ENCODE results near the gene DKC1. TPM values are rescaled to one million over a fixed set of nuclear protein-coding genes. Genes with fewer than 3 reads are reported as not detected.

Gene DKC1
- total and polyA plus RNA-seq, 2 of the 4 experiments (the other 2 are of a cell fraction): 49.9 to 63.8 TPM

- TF ChIP-seq CEBPB (IDR thresholded peaks at IDR 0.05; ENCODE audit: low read depth, low read length) (peak; percentile 69), RAD21 (IDR thresholded peaks at IDR 0.05; ENCODE audit: low read length) (no peak)
- no peak overlapping the region for H2BK15ac ChIP-seq (ENCODE audit: low read depth, low read length)
- no peak overlapping the region for H3K9ac ChIP-seq (ENCODE audit: low read depth, low read length)
- 0 out of 4 replicates have a peak overlapping the region, but pooled peaks of 1 of the 2 experiments have one; percentile 3 for H4K8ac ChIP-seq (ENCODE audit: low read depth in 2 of 2, low read length in 2 of 2)
- H3K4me3 ChIP-seq (ENCODE audit: insufficient read depth, low read depth, low read length): no peak overlapping the region
- H3K36me3 ChIP-seq (ENCODE audit: control insufficient read depth, insufficient read depth, low read length): no peaks in the 10 kb centered on the region
- H3K9me3 ChIP-seq (ENCODE audit: control insufficient read depth, insufficient read depth, low read length): no peaks in the 10 kb centered on the region
- H3K79me1 ChIP-seq (ENCODE audit: low read depth in 1 of 2, low read length in 2 of 2): peaks cover 0 to under 1% of the 10 kb centered on the region in 2 experiments; a peak in 1 of 4 replicates
- no peak overlapping the region for H2AK9ac ChIP-seq (replicated peaks; ENCODE audit: low read depth, low read length, poor library complexity)
- H2BK5ac ChIP-seq (ENCODE audit: low read depth, low read length, poor library complexity, severe bottlenecking): no peak overlapping the region
- no peak overlapping the region; the same call in 1 of the 2 replicates for H4K5ac ChIP-seq (ENCODE audit: low read depth, low read length)
- H3K9me1 ChIP-seq (ENCODE audit: insufficient read depth, low read length): peaks cover 15% of the 10 kb centered on the region; the same call in 1 of the 2 replicates
- H2AK5ac ChIP-seq (ENCODE audit: low read depth, low read length): no peak overlapping the region; the same call in 1 of the 2 replicates
- no peak overlapping the region for H2BK20ac ChIP-seq (ENCODE audit: low read depth, low read length)
- no peak overlapping the region for H3K27ac ChIP-seq (ENCODE audit: insufficient read depth, low read length)
- DNase-seq (no peak), ATAC-seq (ENCODE audit: low read depth) (no peak)
- ChIA-PET CTCF (interaction anchor here (1.2 kb wide), 1 partner anchor 19 kb away, joined by 4 read pairs; no protein-coding TSS in a partner anchor), POLR2A (ENCODE audit: unreplicated experiment) (no interaction called here)
- no peaks in the 10 kb centered on the region for H4K20me1 ChIP-seq (ENCODE audit: insufficient read depth, low read length)
- 0 out of 2 replicates have a peak overlapping the region, but pooled peaks have one; percentile 14 for H3K18ac ChIP-seq (ENCODE audit: low read depth, low read length)
- 0 out of 2 replicates have a peak overlapping the region, but pooled peaks have one; percentile 40 for H3K23ac ChIP-seq (ENCODE audit: low read depth, low read length)
- intact Hi-C loops (cut with micrococcal nuclease) (no loop called here), dilution Hi-C loops (cut with HindIII; ENCODE audit: low sequenced_read_pairs, unreplicated experiment) (no loop called here), in situ Hi-C loops (cut with MboI; ENCODE audit: low sequenced_read_pairs) (loop anchor here (25.0 kb wide), 1 partner anchor 142 kb away; the partner anchor contains the start of gene CTAG1A)
- no peak overlapping the region for H2AFZ ChIP-seq (replicated peaks; ENCODE audit: low read length, poor library complexity)
- H4K91ac ChIP-seq (ENCODE audit: insufficient read depth, low read depth, low read length): peak overlapping the region; percentile 1; the same call in 1 of the 2 replicates
- no TSS peak for BruUV-seq (replicated peaks)
- peaks cover 33% of the 10 kb centered on the region for H3K4me1 ChIP-seq (ENCODE audit: control insufficient read depth, insufficient read depth, low read length)
- peak overlapping the region; percentile 17; the same call in 1 of the 2 replicates for H2BK120ac ChIP-seq (ENCODE audit: low read depth, low read length)
- no peaks in the 10 kb centered on the region for H3K27me3 ChIP-seq (ENCODE audit: control insufficient read depth, insufficient read depth, low read length)
- H3K56ac ChIP-seq (ENCODE audit: extremely low read depth, insufficient read depth, low read length): no peak overlapping the region
- no peak overlapping the region for H3K14ac ChIP-seq (replicated peaks; ENCODE audit: low read depth, low read length)
- peak overlapping the region; percentile 29; the same call in 1 of the 2 replicates for H3K4ac ChIP-seq (ENCODE audit: low read depth, low read length)
- 53% methylated on average over 2 of the region's 3 CpGs; no CpG with 5 or more reads in 1 of the 2 experiments for WGBS, 2 experiments (ENCODE audit: extremely low coverage in 2 of 2, insufficient read length in 1 of 2)
- no peak overlapping the region for H3K4me2 ChIP-seq (ENCODE audit: low read depth, low read length)
Observed at GRCh38 chrX:154729439-154729838, 33.2 kb upstream of the DKC1 start.
